Measurements from ENCODE around the gene PRKAG2. TPM values are rescaled to one million over a fixed set of nuclear protein-coding genes. Genes with fewer than 3 reads are reported as not detected.

Gene PRKAG2
- total and polyA plus RNA-seq, 2 of the 13 experiments (the other 11 are each of a cell fraction or from before 2014, with no cell fraction given) = 0.90 to 1.3 TPM

DNA sequence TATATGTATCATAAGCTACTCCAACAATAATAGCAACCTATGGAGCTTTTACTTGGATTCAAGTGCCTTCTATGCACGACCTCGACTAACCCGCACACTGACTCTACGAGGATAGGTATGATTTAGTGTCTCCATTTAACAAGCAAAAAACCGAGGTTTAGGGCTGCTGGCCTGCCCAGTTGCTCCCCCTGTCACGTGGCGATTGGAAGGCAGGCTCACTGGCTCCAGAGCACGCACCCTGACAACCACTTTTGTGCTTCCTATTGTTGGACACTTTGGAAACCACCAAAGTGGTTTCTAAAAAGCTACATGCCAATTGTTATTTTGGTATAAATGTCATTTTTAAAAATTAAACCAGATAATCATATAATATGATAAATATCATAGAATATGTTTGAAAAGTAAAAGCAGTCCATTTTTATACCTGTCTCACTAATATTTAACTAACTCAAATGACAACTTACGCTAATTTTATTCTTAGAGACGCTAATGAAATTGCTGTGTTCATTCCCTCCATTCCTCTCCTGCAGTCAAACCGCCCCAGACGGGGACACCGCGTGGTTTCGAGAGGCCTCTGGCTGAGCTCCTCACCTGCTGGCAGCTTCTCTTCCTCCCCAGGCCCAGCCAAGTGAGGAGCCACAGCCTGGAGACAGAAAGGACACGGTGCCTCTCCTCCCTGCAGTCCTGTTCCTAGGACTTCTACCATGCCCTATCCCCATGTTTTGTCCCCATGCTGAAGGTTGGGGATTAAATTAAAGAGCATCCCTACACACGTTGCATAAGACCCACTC, 335.0 kb downstream of the PRKAG2 start (continued):
- TF ChIP-seq ONECUT2 (CRISPR knock-in tag; IDR thresholded peaks at IDR 0.05) (no peak), ZC3H4 (CRISPR knock-in tag; IDR thresholded peaks at IDR 0.05; ENCODE audit: borderline replicate concordance) (no peak), GABPA (IDR thresholded peaks at IDR 0.05; ENCODE audit: low read depth, low read length) (no peak), GABPA (CRISPR knock-in tag; IDR thresholded peaks at IDR 0.05; ENCODE audit: low read depth) (no peak), ZNF451 (CRISPR knock-in tag; IDR thresholded peaks at IDR 0.05) (no peak), SIN3B (IDR thresholded peaks at IDR 0.05; ENCODE audit: low read length) (no peak), ZNF570 (CRISPR knock-in tag; IDR thresholded peaks at IDR 0.05; ENCODE audit: borderline replicate concordance) (no peak), PRPF4 (IDR thresholded peaks at IDR 0.05; ENCODE audit: low read depth, low read length, poor library complexity, severe bottlenecking) (no peak), ZNF558 (CRISPR knock-in tag; IDR thresholded peaks at IDR 0.05; ENCODE audit: borderline replicate concordance) (no peak)
- TF ChIP-seq, protein P1, sequence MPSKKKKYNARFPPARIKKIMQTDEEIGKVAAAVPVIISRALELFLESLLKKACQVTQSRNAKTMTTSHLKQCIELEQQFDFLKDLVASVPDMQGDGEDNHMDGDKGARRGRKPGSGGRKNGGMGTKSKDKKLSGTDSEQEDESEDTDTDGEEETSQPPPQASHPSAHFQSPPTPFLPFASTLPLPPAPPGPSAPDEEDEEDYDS (CRISPR knock-in tag; IDR thresholded peaks at IDR 0.05) = no peak
- TF ChIP-seq, protein P2, sequence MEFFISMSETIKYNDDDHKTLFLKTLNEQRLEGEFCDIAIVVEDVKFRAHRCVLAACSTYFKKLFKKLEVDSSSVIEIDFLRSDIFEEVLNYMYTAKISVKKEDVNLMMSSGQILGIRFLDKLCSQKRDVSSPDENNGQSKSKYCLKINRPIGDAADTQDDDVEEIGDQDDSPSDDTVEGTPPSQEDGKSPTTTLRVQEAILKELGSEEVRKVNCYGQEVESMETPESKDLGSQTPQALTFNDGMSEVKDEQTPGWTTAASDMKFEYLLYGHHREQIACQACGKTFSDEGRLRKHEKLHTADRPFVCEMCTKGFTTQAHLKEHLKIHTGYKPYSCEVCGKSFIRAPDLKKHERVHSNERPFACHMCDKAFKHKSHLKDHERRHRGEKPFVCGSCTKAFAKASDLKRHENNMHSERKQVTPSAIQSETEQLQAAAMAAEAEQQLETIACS (CRISPR knock-in tag; IDR thresholded peaks at IDR 0.05) = no peak

DNA sequence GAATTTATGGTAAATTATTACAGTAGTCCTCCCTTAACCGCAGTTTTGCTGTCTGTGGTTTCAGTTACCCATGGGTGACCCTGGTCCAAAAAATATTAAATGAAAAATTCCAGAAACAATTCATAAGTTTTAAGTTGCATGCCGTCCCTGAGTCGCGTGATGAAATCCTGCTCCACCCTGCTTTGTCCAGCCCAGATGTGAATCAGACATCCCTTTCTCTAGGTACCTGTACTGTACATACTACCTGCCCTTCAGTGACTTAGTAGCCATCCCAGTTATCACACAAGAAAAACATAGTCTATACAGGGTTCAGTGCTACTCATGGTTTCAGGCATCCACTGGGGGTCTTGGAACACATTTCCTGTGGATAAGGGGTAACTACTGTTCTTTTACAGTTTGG, 336.8 kb downstream of the PRKAG2 start:
- DNase-seq (ENCODE audit: low spot score) (no peak), FAIRE-seq (no peak), ATAC-seq (no peak)
- H3K79me2 ChIP-seq (ENCODE audit: insufficient read depth, low read length) = no peaks in the 10 kb centered on the region
- no peaks in the 10 kb centered on the region for H3K4me1 ChIP-seq (ENCODE audit: insufficient read depth, low read length)
- intact Hi-C loops (cut with micrococcal nuclease; ENCODE audit: unreplicated experiment) (no loop called here), in situ Hi-C loops (cut with HindIII; ENCODE audit: extremely low pct_ligation_motif_present, low pct_unique_long_range_greater_than_20kb) (no loop called here)
- H3K4me3 ChIP-seq (replicated peaks in 1 of 3; ENCODE audit: insufficient read depth in 1 of 3, low read depth in 2 of 3, low read length in 3 of 3) = no peak overlapping the region
- H3K27ac ChIP-seq (ENCODE audit: extremely low read length, insufficient read depth, low read length) = no peak overlapping the region
- H3K9ac ChIP-seq (ENCODE audit: insufficient read depth, low read depth, low read length) = no peak overlapping the region
- 77% methylated on average over 4 of the region's 4 CpGs for WGBS (ENCODE audit: low lambda C conversion rate)
- H3K9me3 ChIP-seq (ENCODE audit: low read length) = no peaks in the 10 kb centered on the region
- BruUV-seq (replicated peaks) = no TSS peak
- H3K36me3 ChIP-seq (replicated peaks in 1 of 2; ENCODE audit: control insufficient read depth in 1 of 2, insufficient read depth in 2 of 2, low read length in 2 of 2) = no peaks in the 10 kb centered on the region
- H3K4me2 ChIP-seq (ENCODE audit: low read depth, low read length) = no peak overlapping the region
- CTCF ChIA-PET (ENCODE audit: low intra/inter-chr PET ratio, low total read pairs) = no interaction called here
- POLR2A ChIA-PET = interaction anchor here (1.0 kb wide), 1 partner anchor 20 kb away, joined by 3 read pairs; the partner anchor contains the start of gene RHEB
- H4K20me1 ChIP-seq (ENCODE audit: insufficient read depth, low read length) = no peaks in the 10 kb centered on the region
- H2AFZ ChIP-seq (ENCODE audit: low read length) = no peak overlapping the region
- peaks cover 2 to 34% of the 10 kb centered on the region in 2 experiments; a peak in 4 of 5 replicates for H3K27me3 ChIP-seq (ENCODE audit: control insufficient read depth in 1 of 2, insufficient read depth in 2 of 2, low read length in 2 of 2)
- TF ChIP-seq ZBTB7A (CRISPR knock-in tag; IDR thresholded peaks at IDR 0.05) (no peak), SP2 (CRISPR knock-in tag; IDR thresholded peaks at IDR 0.05) (no peak), EEA1 (CRISPR knock-in tag; IDR thresholded peaks at IDR 0.05; ENCODE audit: borderline replicate concordance) (no peak)
- TF ChIP-seq, protein P3, sequence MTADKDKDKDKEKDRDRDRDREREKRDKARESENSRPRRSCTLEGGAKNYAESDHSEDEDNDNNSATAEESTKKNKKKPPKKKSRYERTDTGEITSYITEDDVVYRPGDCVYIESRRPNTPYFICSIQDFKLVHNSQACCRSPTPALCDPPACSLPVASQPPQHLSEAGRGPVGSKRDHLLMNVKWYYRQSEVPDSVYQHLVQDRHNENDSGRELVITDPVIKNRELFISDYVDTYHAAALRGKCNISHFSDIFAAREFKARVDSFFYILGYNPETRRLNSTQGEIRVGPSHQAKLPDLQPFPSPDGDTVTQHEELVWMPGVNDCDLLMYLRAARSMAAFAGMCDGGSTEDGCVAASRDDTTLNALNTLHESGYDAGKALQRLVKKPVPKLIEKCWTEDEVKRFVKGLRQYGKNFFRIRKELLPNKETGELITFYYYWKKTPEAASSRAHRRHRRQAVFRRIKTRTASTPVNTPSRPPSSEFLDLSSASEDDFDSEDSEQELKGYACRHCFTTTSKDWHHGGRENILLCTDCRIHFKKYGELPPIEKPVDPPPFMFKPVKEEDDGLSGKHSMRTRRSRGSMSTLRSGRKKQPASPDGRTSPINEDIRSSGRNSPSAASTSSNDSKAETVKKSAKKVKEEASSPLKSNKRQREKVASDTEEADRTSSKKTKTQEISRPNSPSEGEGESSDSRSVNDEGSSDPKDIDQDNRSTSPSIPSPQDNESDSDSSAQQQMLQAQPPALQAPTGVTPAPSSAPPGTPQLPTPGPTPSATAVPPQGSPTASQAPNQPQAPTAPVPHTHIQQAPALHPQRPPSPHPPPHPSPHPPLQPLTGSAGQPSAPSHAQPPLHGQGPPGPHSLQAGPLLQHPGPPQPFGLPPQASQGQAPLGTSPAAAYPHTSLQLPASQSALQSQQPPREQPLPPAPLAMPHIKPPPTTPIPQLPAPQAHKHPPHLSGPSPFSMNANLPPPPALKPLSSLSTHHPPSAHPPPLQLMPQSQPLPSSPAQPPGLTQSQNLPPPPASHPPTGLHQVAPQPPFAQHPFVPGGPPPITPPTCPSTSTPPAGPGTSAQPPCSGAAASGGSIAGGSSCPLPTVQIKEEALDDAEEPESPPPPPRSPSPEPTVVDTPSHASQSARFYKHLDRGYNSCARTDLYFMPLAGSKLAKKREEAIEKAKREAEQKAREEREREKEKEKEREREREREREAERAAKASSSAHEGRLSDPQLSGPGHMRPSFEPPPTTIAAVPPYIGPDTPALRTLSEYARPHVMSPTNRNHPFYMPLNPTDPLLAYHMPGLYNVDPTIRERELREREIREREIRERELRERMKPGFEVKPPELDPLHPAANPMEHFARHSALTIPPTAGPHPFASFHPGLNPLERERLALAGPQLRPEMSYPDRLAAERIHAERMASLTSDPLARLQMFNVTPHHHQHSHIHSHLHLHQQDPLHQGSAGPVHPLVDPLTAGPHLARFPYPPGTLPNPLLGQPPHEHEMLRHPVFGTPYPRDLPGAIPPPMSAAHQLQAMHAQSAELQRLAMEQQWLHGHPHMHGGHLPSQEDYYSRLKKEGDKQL (CRISPR knock-in tag; IDR thresholded peaks at IDR 0.05; ENCODE audit: low read depth) = no peak
